ENCODE measurements around the gene TPP2.

TPP2 gene

DNA sequence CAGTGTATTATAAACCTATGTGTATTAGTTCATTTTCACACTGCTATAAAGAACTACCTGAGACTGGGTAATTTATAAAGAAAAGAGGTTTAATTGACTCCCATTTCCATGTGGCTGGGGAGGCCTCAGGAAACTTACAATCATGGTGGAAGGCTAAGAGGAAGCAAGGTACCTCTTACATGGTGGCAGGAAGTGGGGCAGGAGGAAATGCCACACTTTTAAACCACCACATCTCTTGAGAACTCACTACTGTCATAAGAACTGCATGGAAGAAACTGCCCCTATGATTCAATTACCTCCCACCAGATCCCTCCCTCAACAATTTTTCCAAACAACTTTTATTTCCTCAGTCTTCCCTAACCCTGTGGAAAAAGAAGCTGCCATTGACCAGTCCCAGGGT, 14.5 kb upstream of the TPP2 start:
- Mint-ChIP-seq H3K27me3 (ENCODE audit: low read depth) (peaks cover 11% of the 10 kb centered on the region), H3K4me1 (ENCODE audit: low read depth) (peaks cover 9% of the 10 kb centered on the region), H3K4me3 (no peak overlapping the region), H3K36me3 (ENCODE audit: low read depth) (no peaks in the 10 kb centered on the region), H3K9me3 (no peaks in the 10 kb centered on the region), H3K27ac (no peak overlapping the region)

DNA sequence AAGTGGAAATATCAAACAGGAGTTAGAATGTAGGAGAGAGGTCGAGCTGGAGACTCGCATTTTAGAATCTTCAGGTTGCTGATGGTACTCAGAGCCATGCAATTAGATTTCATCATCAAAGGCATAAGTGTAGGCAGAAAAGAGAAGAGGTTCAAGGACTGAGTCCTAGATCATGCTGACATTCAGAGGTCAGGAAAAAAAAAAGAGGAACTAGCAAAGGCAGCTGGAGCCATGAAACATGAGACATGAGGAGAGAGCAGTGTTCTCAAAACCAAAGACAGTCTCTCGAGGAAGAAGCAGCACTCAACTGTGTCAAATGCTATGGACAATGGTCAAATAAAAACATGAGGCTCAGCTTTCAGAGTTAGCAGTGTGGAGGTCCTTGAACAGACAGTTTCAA, 12.4 kb upstream of the TPP2 start:
- no peaks in the 10 kb centered on the region for H3K9me3 Mint-ChIP-seq
- H3K27me3 Mint-ChIP-seq (ENCODE audit: low read depth): peaks cover 11% of the 10 kb centered on the region
- H3K36me3 Mint-ChIP-seq (ENCODE audit: low read depth): no peaks in the 10 kb centered on the region
- peaks cover 16% of the 10 kb centered on the region for H3K4me1 Mint-ChIP-seq (ENCODE audit: low read depth)
- no peak overlapping the region for H3K27ac Mint-ChIP-seq
- no peak overlapping the region for H3K4me3 Mint-ChIP-seq

DNA sequence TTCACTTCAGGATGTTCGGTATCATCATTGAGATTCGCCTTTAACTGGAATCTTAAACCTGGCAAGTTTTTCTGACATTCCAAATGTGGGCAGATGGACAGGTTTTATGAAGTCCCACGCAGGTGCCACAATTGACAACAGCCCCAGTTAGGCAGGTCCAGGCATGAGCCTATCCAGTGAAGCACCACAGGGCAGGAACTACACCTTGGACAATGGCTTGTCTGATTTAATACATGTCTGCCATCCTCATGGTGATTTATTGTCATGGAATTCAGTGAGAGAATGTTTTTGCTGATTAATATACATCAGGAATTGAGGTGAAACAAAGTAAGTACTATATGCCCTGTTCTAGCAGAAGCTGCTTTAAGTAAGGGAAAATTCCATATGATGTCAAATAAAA, 10.2 kb upstream of the TPP2 start:
- Mint-ChIP-seq H3K4me3 (no peak overlapping the region), H3K36me3 (ENCODE audit: low read depth) (no peaks in the 10 kb centered on the region), H3K27ac (no peak overlapping the region), H3K9me3 (no peaks in the 10 kb centered on the region), H3K27me3 (ENCODE audit: low read depth) (peaks cover 5% of the 10 kb centered on the region), H3K4me1 (ENCODE audit: low read depth) (peaks cover 16% of the 10 kb centered on the region)

DNA sequence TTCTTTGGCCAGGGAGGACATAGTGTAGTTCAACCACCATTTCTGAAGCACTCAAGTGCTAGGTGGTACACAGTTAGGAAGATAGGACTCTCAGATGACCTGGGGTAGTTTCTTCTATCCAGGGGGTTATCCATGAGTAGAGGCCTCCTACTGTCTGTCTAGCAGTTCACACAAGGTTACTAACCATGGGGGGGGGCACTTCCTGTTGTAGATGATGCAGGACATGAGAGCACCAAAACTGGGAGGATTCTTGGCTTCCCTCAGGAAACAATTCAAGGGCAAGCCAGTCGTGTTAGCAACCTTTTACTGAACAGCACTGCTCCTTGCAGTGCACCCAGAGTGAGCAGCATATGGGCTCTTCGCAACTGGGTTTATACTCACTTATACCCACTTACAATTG, 8.9 kb upstream of the TPP2 start:
- peaks cover 16% of the 10 kb centered on the region for H3K4me1 Mint-ChIP-seq (ENCODE audit: low read depth)
- peaks cover 5% of the 10 kb centered on the region for H3K27me3 Mint-ChIP-seq (ENCODE audit: low read depth)
- no peak overlapping the region for H3K27ac Mint-ChIP-seq
- no peaks in the 10 kb centered on the region for H3K36me3 Mint-ChIP-seq (ENCODE audit: low read depth)
- H3K4me3 Mint-ChIP-seq: no peak overlapping the region
- no peaks in the 10 kb centered on the region for H3K9me3 Mint-ChIP-seq

DNA sequence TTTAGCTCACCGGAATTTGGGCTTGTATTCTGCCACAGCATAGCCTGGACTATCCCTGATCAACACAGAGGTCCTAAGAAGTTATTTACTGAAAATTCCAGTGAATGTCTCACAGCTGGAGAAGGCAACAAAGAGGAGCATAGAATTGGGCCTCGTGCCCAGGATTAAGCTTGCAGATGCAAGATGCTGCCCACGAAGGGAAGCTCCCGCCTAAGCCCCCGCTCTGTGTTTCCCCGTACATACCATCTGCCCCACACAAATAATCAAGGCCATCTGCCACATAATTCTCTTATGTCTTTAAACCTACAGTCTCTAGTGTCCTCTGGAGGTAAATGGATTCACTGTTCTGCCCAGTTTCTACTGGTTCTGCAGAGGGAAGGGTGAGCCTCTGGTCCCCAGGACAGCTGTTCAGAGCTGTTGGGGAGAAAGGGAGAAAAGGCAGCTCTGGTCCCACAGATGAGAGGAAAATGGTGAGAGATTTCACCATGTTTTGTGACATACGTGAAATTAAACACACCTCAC, 7.4 kb upstream of the TPP2 start:
- Mint-ChIP-seq H3K4me3 (no peak overlapping the region), H3K27me3 (ENCODE audit: low read depth) (peaks cover under 1% of the 10 kb centered on the region), H3K36me3 (ENCODE audit: low read depth) (no peaks in the 10 kb centered on the region), H3K4me1 (ENCODE audit: low read depth) (peaks cover 22% of the 10 kb centered on the region), H3K9me3 (no peaks in the 10 kb centered on the region), H3K27ac (no peak overlapping the region)

DNA sequence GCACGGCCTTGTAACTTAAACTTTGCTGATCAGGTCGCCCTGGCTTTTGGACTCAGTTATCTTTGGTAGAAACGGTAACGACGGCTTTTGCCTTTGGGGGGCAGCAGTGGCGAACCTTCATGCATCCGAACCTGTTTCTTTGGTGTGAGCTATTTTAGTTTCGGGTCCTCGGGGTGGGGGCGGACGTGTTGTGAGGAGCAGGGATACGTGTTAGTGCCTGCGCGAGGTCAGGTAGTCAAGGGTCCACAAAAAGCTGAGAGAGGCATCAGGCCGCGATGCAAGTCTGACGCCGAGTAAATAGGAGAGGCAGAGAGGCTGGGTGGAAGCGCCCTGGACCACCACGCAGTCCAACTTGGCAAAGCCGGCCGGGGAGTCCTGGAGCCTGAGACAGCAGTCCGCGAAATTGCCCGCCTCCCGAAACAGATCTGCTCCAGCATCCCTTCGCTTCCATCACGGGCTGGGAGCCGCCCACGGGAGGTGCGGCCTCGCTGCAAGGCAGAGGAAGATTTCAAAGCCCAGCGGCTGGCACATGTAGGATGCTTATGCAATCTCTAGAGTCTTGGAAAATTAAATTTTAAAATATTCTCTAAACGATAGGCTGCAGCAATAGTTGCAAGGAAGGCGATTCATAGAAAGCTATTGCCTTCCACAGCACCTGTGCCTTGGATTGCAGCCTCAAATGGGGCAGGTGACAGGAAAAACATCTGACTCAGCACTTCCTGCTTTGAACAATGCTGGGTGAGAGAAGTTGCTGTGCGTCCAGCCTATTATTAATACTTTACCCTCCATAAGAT, 4.6 kb upstream of the TPP2 start:
- Mint-ChIP-seq H3K36me3 (ENCODE audit: low read depth) (peaks cover 6% of the 10 kb centered on the region), H3K4me1 (ENCODE audit: low read depth) (peaks cover 34% of the 10 kb centered on the region), H3K9me3 (no peaks in the 10 kb centered on the region), H3K27ac (peak overlapping the region; percentile 98), H3K27me3 (ENCODE audit: low read depth) (no peaks in the 10 kb centered on the region), H3K4me3 (peak overlapping the region; percentile 96)

DNA sequence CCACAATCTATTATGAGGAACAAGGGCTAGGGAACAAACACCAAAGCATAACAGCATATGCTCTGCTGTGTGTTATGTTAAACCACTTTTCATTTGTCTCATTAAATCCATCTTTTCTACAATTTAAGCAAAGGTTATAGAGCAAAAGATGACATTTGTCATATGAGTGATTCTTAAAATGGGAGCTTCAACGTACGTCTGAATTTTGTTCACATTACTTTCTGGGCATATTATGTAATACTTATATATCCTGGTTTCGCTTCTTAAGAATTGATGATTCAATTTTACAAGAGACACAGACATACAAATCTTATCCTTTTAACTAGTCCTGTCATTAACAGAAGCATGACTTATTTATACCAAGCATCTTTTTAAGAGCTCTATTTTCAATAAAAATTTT, 3.3 kb upstream of the TPP2 start:
- Mint-ChIP-seq H3K4me1 (ENCODE audit: low read depth) (peaks cover 32% of the 10 kb centered on the region), H3K9me3 (no peaks in the 10 kb centered on the region), H3K27ac (peak overlapping the region; percentile 36), H3K36me3 (ENCODE audit: low read depth) (peaks cover 11% of the 10 kb centered on the region), H3K27me3 (ENCODE audit: low read depth) (no peaks in the 10 kb centered on the region), H3K4me3 (no peak overlapping the region)

DNA sequence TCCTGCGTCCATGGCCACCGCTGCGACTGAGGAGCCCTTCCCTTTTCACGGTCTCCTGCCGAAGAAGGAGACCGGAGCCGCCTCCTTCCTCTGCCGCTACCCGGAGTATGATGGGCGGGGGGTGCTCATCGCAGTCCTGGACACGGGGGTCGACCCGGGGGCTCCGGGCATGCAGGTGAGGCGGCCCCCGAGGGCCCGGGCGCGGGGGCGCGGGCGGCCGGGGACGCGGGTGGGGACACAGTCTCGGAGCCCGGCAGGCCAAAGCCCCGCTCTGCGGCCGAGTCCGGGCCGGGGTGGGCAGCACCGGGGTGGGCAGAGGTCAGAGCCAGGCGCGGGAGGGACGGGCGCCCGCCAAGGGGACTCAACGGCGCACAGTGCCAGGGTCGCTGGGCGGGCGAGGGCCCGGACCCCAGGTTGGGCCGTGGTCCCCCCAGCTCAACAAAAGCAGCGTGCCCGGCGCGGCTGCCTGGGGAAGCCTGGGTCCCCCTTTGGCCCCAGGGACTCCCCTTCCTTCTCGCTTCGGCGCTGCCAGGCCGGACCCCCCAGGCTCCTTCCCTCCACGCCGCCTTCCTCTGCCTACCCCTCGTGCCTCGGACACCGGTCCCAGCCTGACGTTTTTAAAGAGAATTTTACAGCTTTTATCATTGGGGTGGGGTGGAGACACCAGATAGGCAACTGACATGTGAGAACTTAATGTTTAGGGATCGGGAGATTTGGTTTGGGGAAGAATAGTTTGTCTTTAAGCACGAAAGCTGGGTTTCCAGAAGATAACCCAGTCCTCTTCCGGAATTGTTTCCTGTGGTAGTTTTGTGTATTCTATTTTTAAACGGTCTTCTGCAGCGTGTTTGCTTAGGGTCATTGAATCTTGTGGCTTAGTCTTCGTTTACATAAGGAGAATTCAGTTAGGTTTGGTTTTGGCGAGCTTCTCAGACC, 509 bp downstream of the TPP2 start:
- peaks cover 54% of the 10 kb centered on the region for H3K4me1 Mint-ChIP-seq (ENCODE audit: low read depth)
- H3K27ac Mint-ChIP-seq: peak overlapping the region; percentile 100
- H3K4me3 Mint-ChIP-seq: peak overlapping the region; percentile 98
- peaks cover 25% of the 10 kb centered on the region for H3K36me3 Mint-ChIP-seq (ENCODE audit: low read depth)
- no peaks in the 10 kb centered on the region for H3K9me3 Mint-ChIP-seq
- H3K27me3 Mint-ChIP-seq (ENCODE audit: low read depth): no peaks in the 10 kb centered on the region

DNA sequence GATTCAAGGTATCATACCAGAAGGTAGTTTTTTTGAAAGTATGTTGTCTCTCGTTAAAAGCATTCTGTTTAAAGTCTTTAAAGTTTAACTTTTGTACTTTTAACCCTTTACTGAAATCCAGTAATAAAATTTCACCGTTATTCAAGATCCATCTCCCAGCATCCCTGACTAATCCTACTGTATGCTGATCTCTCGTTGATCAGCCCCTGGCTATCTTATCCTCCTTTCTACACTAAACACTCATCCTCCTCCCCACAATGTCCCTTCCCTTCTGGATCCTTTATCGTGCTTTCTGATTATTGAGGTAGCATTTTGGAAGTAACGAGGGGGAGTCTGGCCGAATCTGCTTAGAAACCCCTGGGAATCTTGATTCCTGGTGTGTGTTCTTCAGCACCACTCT, 1.3 kb downstream of the TPP2 start:
- H3K4me3 Mint-ChIP-seq: peak overlapping the region; percentile 98
- peaks cover 26% of the 10 kb centered on the region for H3K36me3 Mint-ChIP-seq (ENCODE audit: low read depth)
- H3K9me3 Mint-ChIP-seq: no peaks in the 10 kb centered on the region
- peaks cover 56% of the 10 kb centered on the region for H3K4me1 Mint-ChIP-seq (ENCODE audit: low read depth)
- peak overlapping the region; percentile 95 for H3K27ac Mint-ChIP-seq
- no peaks in the 10 kb centered on the region for H3K27me3 Mint-ChIP-seq (ENCODE audit: low read depth)

DNA sequence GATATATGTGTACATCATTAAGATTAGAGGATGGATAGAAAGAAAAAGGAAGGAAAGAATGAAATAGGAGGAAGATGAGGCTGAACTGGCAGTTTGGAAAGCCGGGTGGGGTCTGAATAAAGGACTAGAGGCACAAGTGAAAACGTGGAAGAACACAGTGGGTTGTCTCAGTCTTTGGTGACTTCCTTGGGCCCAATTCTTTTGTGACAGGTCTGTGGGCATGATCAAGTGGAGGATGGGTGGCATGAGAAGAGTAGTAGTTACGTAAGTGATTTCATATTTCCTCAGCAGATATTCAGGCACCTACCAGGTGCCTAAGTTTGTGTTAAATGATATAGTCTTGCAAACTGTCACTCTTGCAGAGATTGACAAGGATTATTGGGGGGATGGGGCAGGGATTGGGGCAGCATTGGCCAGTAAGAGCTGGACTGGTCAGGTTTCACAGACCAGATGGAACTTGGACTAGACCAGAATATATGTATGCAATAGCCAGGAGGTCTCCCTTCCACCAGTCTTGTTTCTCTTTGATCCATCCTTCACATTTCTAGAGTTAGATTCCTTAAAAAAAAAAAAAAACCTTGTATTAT, 2.7 kb downstream of the TPP2 start:
- peaks cover 64% of the 10 kb centered on the region for H3K4me1 Mint-ChIP-seq (ENCODE audit: low read depth)
- H3K27me3 Mint-ChIP-seq (ENCODE audit: low read depth): no peaks in the 10 kb centered on the region
- peak overlapping the region; percentile 49 for H3K4me3 Mint-ChIP-seq
- peaks cover 38% of the 10 kb centered on the region for H3K36me3 Mint-ChIP-seq (ENCODE audit: low read depth)
- no peaks in the 10 kb centered on the region for H3K9me3 Mint-ChIP-seq
- H3K27ac Mint-ChIP-seq: peak overlapping the region; percentile 46

DNA sequence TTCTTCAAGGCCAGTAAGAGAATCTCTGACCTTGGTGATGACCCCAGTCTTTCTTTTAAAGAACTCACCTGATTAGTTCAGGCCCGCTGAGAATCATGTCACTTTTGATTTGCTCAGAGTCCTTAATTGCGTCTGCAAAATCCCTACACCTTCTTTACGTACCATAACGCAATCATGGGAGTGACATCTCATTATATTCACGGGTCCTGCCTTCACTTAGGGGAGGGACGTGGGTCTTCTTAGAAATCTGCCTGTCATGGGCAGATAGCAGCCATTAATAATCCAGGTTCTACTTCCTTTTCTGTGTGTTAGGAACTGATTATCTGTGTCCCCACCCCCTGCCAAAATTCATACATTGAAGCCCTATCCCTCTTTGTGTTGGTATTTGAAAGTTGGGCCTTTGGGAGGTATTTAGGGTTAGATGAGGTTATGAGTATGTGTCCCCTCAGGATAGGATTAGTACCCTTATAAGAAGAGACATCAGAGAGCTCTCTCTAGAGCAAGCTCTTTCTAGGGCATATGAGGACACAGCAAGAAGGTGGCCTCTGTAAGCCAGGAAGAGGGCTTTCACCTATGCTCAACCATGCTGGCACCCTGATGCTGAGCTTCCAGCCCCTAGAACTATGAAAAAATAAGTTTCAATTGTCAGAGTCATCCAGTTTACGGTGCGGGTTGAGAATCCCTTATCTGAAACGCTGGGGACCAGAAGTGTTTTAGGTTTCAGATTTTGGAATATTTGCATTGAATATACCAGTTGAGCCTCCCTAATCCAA, 9.9 kb downstream of the TPP2 start:
- Mint-ChIP-seq H3K9me3 (no peaks in the 10 kb centered on the region), H3K27me3 (ENCODE audit: low read depth) (no peaks in the 10 kb centered on the region), H3K27ac (no peak overlapping the region), H3K4me3 (no peak overlapping the region), H3K4me1 (ENCODE audit: low read depth) (peaks cover 49% of the 10 kb centered on the region), H3K36me3 (ENCODE audit: low read depth) (peaks cover 51% of the 10 kb centered on the region)

DNA sequence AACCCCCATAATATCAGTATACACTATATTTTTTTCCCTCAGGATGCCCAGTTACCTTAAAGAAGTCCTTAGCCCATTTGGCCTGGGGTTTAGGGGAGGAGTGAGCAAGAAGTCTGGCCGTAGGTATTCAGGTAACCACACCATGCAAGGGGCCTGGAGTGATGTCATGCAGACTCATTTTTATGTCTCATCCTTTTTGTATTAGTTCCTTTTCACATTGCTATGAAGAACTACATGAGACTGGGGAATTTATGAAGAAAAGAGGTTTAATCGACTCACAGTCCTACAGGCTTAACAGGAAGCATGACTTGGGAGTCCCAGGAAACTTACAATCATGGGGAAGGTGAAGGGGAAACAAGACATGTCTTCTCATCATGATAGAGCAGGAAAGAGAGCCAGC, 12.2 kb downstream of the TPP2 start:
- peak overlapping the region; percentile 84 for H3K27ac Mint-ChIP-seq
- peak overlapping the region; percentile 61 for H3K4me3 Mint-ChIP-seq
- no peaks in the 10 kb centered on the region for H3K27me3 Mint-ChIP-seq (ENCODE audit: low read depth)
- H3K4me1 Mint-ChIP-seq (ENCODE audit: low read depth): peaks cover 37% of the 10 kb centered on the region
- H3K9me3 Mint-ChIP-seq: no peaks in the 10 kb centered on the region
- peaks cover 42% of the 10 kb centered on the region for H3K36me3 Mint-ChIP-seq (ENCODE audit: low read depth)

DNA sequence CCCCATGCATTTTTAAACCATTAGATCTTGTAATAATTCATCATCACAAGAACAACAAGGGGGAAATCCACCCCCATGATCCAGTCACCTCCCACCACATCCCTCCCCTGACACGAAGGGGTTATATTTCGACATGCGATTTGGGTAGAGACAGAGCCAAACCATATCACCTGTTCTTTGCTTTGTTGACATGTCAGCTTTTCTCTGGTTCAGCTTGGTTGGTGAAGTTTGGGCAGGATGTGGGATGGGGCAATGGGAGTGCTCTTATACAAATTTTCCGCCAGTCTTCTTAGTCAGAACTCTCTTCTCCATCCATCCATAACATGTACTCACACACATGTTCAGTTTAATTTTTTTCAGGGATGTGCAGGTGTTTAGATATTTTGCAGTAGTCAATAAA, 12.9 kb downstream of the TPP2 start:
- peaks cover 41% of the 10 kb centered on the region for H3K36me3 Mint-ChIP-seq (ENCODE audit: low read depth)
- no peaks in the 10 kb centered on the region for H3K9me3 Mint-ChIP-seq
- H3K27ac Mint-ChIP-seq: peak overlapping the region; percentile 41
- no peak overlapping the region for H3K4me3 Mint-ChIP-seq
- no peaks in the 10 kb centered on the region for H3K27me3 Mint-ChIP-seq (ENCODE audit: low read depth)
- peaks cover 34% of the 10 kb centered on the region for H3K4me1 Mint-ChIP-seq (ENCODE audit: low read depth)
